ENCODE results near the gene EGFL7.
A peak's percentile ranks its signal among the peaks of the same experiment; 100 is the strongest.

EGFL7 gene

GRCh38 chr9:136666372-136667213, 3.9 kb downstream of the EGFL7 start (continued):
- TF ChIP-seq ZNF660 (tag by site-specific recombination; IDR thresholded peaks at IDR 0.05) (peak; percentile 21; the same call in 1 of the 2 replicates), ZNF398 (tag by site-specific recombination; IDR thresholded peaks at IDR 0.05) (no peak), ZNF335 (tag by site-specific recombination; conservative IDR thresholded peaks at IDR 0.05) (peak; percentile 92), EGR2 (tag by site-specific recombination; IDR thresholded peaks at IDR 0.05; ENCODE audit: low read depth) (0 out of 2 replicates have a peak, but pooled peaks have one; percentile 9), ZNF76 (tag by site-specific recombination; IDR thresholded peaks at IDR 0.05; ENCODE audit: borderline replicate concordance, low read depth) (no peak), ZNF501 (tag by site-specific recombination; IDR thresholded peaks at IDR 0.05) (no peak), ZNF629 (tag by site-specific recombination; IDR thresholded peaks at IDR 0.05) (no peak), ZNF423 (tag by site-specific recombination; IDR thresholded peaks at IDR 0.05) (no peak), ZNF211 (tag by site-specific recombination; IDR thresholded peaks at IDR 0.05; ENCODE audit: low read depth) (no peak), ZNF529 (tag by site-specific recombination; IDR thresholded peaks at IDR 0.05; ENCODE audit: insufficient replicate concordance) (no peak), KLF9 (tag by site-specific recombination; IDR thresholded peaks at IDR 0.05; ENCODE audit: low read depth) (no peak), ZFHX2 (tag by site-specific recombination; conservative IDR thresholded peaks at IDR 0.05) (no peak), KLF17 (tag by site-specific recombination; IDR thresholded peaks at IDR 0.05) (no peak), ZNF311 (tag by site-specific recombination; IDR thresholded peaks at IDR 0.05; ENCODE audit: borderline replicate concordance) (no peak), ZNF704 (tag by site-specific recombination; IDR thresholded peaks at IDR 0.05) (no peak), HOXD13 (CRISPR knock-in tag; IDR thresholded peaks at IDR 0.05; ENCODE audit: borderline replicate concordance) (no peak), ZNF24 (tag by site-specific recombination; IDR thresholded peaks at IDR 0.05) (no peak), ZNF157 (tag by site-specific recombination; IDR thresholded peaks at IDR 0.05) (no peak), ZNF449 (tag by site-specific recombination; IDR thresholded peaks at IDR 0.05) (no peak), ZNF133 (tag by site-specific recombination; IDR thresholded peaks at IDR 0.05) (no peak), ZNF610 (tag by site-specific recombination; IDR thresholded peaks at IDR 0.05; ENCODE audit: borderline replicate concordance) (no peak), ZBTB48 (tag by site-specific recombination; IDR thresholded peaks at IDR 0.05) (no peak), GLIS2 (tag by site-specific recombination; IDR thresholded peaks at IDR 0.05) (0 out of 2 replicates have a peak, but pooled peaks have one; percentile 40), INSM2 (tag by site-specific recombination; IDR thresholded peaks at IDR 0.05) (no peak), PBX3 (CRISPR knock-in tag; IDR thresholded peaks at IDR 0.05) (no peak), ZNF549 (tag by site-specific recombination; IDR thresholded peaks at IDR 0.05) (no peak), ZNF530 (tag by site-specific recombination; IDR thresholded peaks at IDR 0.05; ENCODE audit: low read depth) (no peak)

All from HEK293 (cell line).